Measurements from ENCODE around the gene TADA2B.
"Not testable (repeated sequence)": the region's sequence is repeated elsewhere in the genome, so short reads cannot be mapped to it uniquely, and the experiment has no call there.

Gene TADA2B

GRCh38 chr4:7083597-7084563, 40.7 kb downstream of the TADA2B start:
- DNase-seq: no peak

- not testable (repeated sequence) for DNase-seq
These were observed 41.4 kb downstream of the TADA2B start for GRCh38 chr4:7084564-7084961.

DNA sequence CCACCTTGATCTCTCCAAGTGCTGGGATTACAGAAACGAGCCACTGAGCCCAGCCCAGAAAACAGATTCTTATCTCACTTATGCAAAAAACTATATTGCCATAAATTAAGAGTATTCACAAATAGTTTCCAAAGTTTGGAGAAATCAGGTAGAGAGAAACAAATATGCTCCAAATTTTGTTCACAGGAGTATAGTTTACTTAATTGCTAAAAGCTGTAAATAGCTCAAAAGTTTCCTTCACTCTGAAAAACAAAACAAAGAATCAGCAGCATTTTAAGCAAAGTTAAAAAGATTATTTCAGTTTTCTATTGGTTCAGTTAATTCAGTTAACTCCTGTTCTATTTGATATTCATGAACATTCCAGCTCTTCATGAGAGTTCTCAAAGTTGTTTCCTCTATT, 43.2 kb downstream of the TADA2B start:
- DNase-seq: no peak

- no peak for DNase-seq
These were observed 43.9 kb downstream of the TADA2B start for GRCh38 chr4:7087036-7087435.

- no peak for DNase-seq
These were observed 46.2 kb downstream of the TADA2B start for GRCh38 chr4:7089213-7089986.

DNA sequence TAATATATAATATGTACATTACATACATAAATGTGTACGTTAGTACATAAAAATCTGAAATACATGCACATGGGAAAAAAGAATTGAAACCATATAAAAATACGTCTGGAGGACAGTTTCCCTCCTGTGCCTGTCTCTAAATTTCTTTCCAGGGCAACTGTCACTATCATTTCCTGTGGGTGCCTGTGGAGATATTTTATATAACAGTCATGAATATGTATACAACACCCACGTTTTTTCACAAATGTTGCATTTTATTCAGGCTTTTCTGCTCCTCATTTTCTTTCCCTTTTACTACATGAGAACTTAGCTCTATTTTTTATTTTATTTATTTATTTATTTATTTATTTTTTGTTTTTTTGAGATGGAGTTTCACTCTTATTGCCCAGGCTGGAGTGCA, 48.9 kb downstream of the TADA2B start:
- DNase-seq: no peak

DNA sequence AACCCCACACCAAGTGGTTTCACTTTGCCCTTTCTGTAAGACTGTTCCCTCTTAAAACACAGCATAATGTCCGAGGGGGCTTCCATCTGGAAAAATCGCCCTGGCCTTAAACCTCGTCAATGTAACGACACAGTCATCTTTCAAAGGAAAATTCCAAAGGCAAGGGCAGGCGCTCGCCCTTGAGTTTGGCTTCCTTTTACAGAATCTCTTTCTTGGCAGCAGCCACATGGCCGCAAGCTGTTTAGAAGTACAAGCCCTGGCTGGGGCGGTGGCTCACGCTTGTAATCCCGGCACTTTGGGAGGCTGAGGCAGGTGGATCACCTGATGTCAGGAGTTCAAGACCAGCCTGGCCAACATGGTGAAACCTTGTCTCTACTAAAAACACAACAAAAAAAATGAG, 51.7 kb downstream of the TADA2B start:
- no peak for DNase-seq

GRCh38 chr4:7095611-7096155, 52.5 kb downstream of the TADA2B start:
- DNase-seq: no peak

- no peak for DNase-seq
These were observed 53.1 kb downstream of the TADA2B start for GRCh38 chr4:7096236-7096635.

DNA sequence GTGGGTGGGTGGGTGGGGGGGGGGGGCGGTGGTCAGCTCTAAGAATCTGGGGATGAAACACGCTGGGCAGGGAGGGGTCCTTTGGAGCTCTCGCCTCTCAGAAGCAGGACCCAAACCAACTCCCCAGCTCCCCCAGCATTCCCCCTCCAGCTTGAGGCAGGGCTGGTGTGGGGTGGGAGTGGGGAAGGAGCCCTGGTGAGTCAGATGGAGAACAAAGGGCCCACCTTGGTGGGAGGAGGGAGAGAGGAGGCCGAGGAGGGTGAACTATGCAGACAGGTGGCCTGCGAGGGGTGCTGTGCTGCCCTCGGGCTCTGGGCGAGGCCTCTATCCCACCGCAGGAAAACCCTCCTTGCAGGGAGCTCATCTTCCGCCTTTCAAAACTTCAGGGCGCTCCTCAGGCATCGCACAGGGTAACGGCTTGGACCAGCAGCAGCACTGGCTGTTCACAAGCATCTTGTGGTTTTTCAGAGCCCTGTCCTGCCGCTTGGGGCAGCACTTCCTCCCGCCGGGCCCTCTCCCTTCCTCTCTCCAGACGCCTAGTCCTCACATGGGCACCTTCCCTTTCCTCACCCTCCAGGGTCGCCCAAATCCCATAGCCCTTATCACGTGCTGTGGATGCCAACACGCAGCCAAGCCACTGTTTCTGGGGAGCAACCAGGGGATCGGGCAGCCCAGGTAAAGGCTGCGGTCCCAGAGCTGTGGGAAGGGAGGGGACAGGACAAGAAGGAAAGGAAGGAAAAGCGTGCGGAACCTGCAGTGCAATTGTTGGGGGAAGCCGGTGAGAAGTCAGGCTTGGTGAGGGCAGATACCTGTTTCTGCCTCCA, 58.7 kb downstream of the TADA2B start:
- DNase-seq: no peak

- DNase-seq: not testable (repeated sequence)
These were observed 59.3 kb downstream of the TADA2B start for GRCh38 chr4:7102516-7102909.

GRCh38 chr4:7103031-7103606, 59.9 kb downstream of the TADA2B start:
- no peak for DNase-seq

DNA sequence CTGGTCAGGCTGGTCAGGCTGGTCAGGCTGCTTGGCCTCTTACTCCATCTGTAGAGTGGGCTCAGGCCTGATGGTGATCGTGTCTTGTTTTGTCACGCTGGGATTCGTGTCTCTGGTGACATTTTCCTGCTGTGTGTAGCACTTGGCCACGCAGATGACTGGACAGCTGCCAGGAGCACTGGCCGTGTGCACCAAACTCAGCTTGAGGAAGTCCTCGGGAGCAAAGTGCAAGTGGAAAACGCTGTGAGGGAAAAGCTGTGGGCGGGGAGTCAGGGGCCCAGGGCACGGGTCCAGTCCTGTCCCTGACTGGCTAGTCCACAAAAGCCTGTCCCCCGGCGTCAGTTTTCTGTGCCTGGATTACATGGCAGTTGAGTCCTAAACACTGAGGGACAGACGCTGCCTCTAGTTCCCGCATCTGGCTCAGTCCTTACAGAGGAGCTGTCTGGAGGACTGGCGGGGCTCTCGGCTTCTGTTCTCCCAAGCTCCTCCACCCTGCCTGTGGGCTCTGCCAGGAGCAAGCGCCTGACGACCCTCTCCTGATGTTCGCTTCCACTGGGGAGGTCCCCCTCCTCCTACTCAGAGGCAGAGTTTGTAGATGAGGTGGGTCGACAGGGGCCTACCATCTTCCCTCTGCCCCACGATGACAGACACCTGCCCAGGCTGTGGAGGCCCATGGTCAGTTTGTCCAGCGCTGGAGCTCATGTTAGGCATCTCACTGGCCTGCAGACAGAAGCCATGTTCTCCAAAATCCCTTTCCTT, 60.6 kb downstream of the TADA2B start:
- no peak for DNase-seq

DNA sequence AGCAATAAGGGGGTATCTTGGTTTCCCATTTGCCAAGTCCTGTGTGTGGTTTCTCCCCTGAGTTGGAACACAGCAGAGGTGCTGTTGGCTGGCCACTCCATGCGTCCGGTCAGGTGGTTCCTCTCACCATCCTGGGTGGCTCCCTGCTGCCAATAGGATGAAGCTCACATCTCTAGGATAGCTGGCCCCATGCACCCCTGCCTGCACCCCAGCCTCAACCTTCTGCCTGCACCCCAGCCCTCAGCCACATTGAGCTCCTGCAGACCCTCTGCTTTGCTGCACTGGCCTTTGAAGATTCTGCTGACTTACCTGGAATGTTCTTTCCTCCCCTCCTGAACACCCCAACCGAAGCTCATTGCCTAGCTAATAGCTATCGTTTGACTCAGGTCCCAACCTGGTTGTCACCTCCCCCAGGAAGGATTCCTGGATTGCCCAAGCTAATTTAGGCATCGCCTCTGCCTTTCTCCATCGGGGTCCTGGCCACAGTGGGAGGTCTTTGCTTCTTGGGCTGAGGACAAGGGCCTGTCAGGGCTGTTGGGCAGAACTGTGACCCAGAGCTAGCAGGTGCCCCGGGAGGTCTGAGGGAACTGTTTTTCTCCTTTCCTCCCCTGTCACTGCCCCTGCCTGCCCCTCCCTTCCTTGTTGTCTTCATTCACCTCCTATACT, 61.3 kb downstream of the TADA2B start:
- DNase-seq: no peak

- no peak for DNase-seq
These were observed 62.1 kb downstream of the TADA2B start for GRCh38 chr4:7105276-7105675.

DNA sequence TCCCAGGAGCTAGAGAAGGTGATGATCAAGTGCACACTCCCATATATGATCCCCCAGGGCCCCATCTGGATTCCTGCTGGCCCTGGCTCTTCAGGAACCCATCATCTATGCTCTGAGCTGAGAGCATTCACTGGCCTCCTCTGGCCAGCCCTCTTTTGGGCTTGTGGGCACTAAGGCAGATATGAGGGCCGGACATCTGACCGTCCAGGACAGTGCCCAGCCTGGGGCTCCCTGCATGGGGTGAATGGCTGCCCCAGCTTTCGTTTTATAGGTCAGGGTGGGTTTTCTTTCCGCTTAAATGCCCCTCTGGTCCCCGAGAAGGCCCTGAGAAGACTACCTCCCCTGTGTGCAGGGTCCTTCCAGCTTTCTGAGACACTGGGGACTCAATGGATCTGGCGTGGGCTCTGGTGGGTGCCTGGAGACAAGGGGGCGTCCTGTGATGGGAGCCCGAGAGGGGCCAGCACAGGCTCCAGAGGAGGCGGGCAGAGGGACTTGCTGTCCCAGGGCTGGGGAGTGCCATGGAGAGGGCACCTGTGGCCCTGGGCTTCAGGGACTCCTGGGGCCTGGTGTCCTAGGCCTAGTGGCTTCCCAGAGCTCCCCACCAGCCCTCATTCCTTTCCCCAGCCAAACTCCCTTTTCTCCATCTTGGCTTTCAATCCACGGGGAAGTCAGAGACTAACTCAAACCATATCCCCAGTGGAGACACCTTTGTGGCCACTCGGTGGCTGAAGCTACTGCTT, 64.2 kb downstream of the TADA2B start:
- DNase-seq: no peak

Measured in NK-92 treated with Interleukin-12 subunit alpha and Interleukin-12 subunit beta, amount 100 ng/mL, for 24 hours (cell line).